Brain microvascular endothelial cell (primary cell): ENCODE results near the gene FGGY.
"Not testable (repeated sequence)": the region's sequence is repeated elsewhere in the genome, so short reads cannot be mapped to it uniquely, and the experiment has no call there.

Source experiments
- DNase-seq: peaks from one replicate; pipeline ENCODE4 v3.0.0-alpha.2; 2020
- H3K27ac ChIP-seq: fragments of 250-450 bp; sonication (Bioruptor Pico); 2 replicates; pipeline ENCODE4 v1.5.1; 2020; ENCODE audit warnings: mild to moderate bottlenecking, moderate library complexity
- H3K27me3 ChIP-seq: fragments of 250-450 bp; sonication (Bioruptor Pico); replicated peaks from 2 replicates; pipeline ENCODE4 v1.5.1; 2020; ENCODE audit warnings: mild to moderate bottlenecking
- H3K36me3 ChIP-seq: fragments of 250-450 bp; sonication (Bioruptor Pico); replicated peaks from 2 replicates; pipeline ENCODE4 v1.5.1; 2020; ENCODE audit warnings: mild to moderate bottlenecking
- H3K4me3 ChIP-seq: 2 replicates; pipeline ENCODE4 v1.5.1; 2011; ENCODE audit warnings: low read depth, mild to moderate bottlenecking, control low read depth, low read length, moderate library complexity
- CTCF ChIP-seq: IDR thresholded peaks from 2 replicates; pipeline ENCODE4 v1.5.1; 2011; ENCODE audit warnings: low read depth, mild to moderate bottlenecking, moderate library complexity, low read length, control low read depth, inconsistent platforms; ENCODE audit errors: missing control alignments
- in situ Hi-C: cut with HindIII; loops from 2 replicates; pipeline ENCODE4 v1.10.0; 2017; ENCODE audit warnings: low sequenced_read_pairs, low pct_ligation_motif_present

Gene FGGY

GRCh38 chr1:59353453-59353852 lies 56.6 kb downstream of the FGGY start:
- H3K27ac ChIP-seq, result no peak overlapping the region
- in situ Hi-C loops, result no loop called here
- no peaks in the 10 kb centered on the region for H3K27me3 ChIP-seq
- no peak for DNase-seq
- H3K36me3 ChIP-seq, result no peaks in the 10 kb centered on the region
- TF ChIP-seq CTCF, result no peak
- H3K4me3 ChIP-seq, result no peak overlapping the region

- in situ Hi-C loops, result not testable (repeated sequence)
Measured at GRCh38 chr1:59354239-59354638, 57.3 kb downstream of the FGGY start.

GRCh38 chr1:59354709-59355337 lies 57.9 kb downstream of the FGGY start:
- Histone ChIP-seq H3K36me3 (no peaks in the 10 kb centered on the region), H3K27me3 (no peaks in the 10 kb centered on the region), H3K4me3 (no peak overlapping the region), H3K27ac (no peak overlapping the region)
- in situ Hi-C loops, result no loop called here
- no peak for TF ChIP-seq CTCF
- DNase-seq, result no peak

More at GRCh38 chr1:59354239-59354638, 57.3 kb downstream of the FGGY start:
- not testable (repeated sequence) for H3K4me3 ChIP-seq, DNase-seq, H3K27ac ChIP-seq, H3K36me3 ChIP-seq, H3K27me3 ChIP-seq

GRCh38 chr1:59355361-59355760 lies 58.5 kb downstream of the FGGY start:
- H3K36me3 ChIP-seq, result no peaks in the 10 kb centered on the region
- no peak overlapping the region for H3K27ac ChIP-seq
- H3K4me3 ChIP-seq, result no peak overlapping the region
- H3K27me3 ChIP-seq, result no peaks in the 10 kb centered on the region
- in situ Hi-C loops, result no loop called here
- DNase-seq, result no peak
- TF ChIP-seq CTCF, result no peak

GRCh38 chr1:59356627-59357026 lies 59.7 kb downstream of the FGGY start:
- in situ Hi-C loops, result no loop called here
- DNase-seq, result no peak
- Histone ChIP-seq H3K4me3 (no peak overlapping the region), H3K27me3 (no peaks in the 10 kb centered on the region), H3K36me3 (no peaks in the 10 kb centered on the region), H3K27ac (no peak overlapping the region)
- TF ChIP-seq CTCF, result no peak

- no peak for DNase-seq
- no peaks in the 10 kb centered on the region for H3K36me3 ChIP-seq
- TF ChIP-seq CTCF, result no peak
- no peak overlapping the region for H3K4me3 ChIP-seq
- H3K27me3 ChIP-seq, result no peaks in the 10 kb centered on the region
- in situ Hi-C loops, result no loop called here
- H3K27ac ChIP-seq, result no peak overlapping the region
Measured at GRCh38 chr1:59357645-59358320, 60.9 kb downstream of the FGGY start.
